Stimulated activated CD8-positive, alpha-beta memory T cell treated with anti-CD3 and anti-CD28 coated beads, Interleukin-7, amount 100 ng/mL, for 1 hour (primary cell): ENCODE results near the gene BMX.
A peak's percentile ranks its signal among the peaks of the same experiment; 100 is the strongest.

Source experiments
- DNase-seq, 2 donors: peaks; one replicate each; pipeline ENCODE4 v3.0.0-alpha.2; 2020; ENCODE audit warnings: low read depth in 2 of 2

The BMX gene

GRCh38 chrX:15500497-15500966 lies at the start of gene BMX:
Gene BMX, plus strand, starts transcription at chrX:15500807. Its CDS starts 7,547 bp downstream, at chrX:15508354.
- DNase-seq: no peak

- no peak for DNase-seq
Measured at GRCh38 chrX:15451913-15452312, 48.7 kb upstream of the BMX start.

DNA sequence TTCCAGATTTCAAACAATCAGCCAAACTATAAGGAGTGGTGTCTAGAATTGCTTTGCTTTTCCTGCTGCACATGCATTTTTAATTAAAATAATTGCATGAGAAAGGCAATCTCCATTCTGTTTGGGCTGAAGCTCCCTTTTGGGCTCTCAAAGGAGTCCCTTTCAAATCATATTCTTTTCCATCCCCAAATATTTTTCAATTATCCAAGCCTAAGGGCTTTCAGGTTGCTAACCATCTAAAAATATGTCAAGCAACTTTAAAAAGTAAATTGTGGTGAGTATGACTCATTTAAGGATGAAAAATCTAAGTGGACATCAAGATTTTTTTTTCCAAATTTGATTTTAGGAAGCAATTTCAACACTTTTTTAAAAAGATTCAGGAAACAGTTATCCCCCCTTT lies 35.9 kb upstream of the BMX start:
- no peak for DNase-seq

- no peak for DNase-seq
Measured at GRCh38 chrX:15465347-15465746, 35.3 kb upstream of the BMX start.

DNA sequence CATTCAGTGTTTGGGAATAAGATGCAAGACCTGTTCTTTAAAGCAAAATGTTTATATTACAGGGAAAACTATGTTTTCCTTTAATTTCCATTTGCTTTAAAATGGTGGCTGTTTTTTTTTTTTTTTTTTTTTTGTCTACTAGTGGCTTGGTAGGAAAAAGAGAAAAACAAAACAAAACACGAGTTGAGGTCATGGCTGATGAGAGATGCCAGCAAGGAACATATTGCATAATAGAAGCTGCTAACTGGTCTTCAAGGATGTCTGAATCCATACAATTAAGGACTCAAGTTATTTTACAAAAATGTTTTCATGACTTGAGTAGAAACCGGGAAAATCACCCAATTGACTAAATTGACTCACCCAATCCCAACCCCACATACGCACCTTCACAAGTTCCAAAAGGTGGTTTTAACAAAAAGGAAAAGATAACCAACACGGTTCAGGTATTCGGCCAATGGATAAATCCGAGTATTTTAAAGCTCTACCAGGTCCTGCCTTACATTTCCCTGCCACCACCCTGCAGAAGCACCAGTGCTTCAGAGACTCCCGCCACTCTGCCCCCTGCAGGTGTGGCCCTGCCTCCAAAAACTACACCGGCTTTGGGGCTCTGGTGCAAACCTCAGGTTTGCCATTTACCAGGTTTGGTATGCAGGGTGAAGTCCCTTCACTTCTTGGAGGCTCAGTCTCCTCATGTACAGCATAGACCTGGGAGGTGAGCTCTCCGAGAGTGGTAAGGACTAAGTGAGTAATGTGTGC lies 34.5 kb upstream of the BMX start:
- no peak for DNase-seq

GRCh38 chrX:15468036-15468435 lies 32.6 kb upstream of the BMX start:
- DNase-seq: no peak

DNA sequence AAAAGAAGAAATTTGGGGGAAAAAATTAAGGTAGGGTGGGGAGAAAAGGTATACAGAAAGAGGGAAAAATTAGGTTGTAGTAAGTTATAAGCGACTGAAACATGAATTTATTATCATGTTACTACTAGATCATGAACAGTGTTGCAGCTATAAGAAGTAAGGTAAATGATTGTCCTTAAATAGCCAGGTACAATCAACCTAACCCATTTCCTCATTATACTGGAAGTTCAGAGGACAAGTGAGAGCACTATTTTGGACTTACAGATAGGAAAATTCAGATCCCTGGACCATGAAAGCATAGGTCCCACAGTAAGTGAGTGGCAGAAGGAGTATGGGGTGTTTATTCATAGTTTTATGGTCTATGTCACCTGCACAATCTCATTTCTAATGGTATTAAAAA lies 31.0 kb upstream of the BMX start:
- no peak for DNase-seq

DNA sequence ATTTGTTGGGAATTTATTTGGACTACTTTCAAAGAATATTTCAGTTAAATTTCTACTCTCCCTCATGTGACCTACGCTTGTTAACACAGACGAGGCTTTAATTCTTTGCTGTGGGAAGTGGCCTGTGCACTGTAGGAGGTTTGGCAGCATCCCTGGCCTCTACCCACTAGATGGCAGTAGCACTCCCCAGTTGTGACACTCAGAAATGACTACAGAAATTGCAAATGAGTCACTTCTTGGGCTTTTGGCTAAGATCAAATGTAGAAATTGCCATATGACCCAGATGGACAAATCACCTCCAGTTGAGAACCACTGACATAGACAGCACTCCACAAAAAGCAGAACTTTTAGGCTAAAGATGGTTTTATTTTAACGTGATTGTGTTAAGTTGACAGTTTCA lies 29.6 kb upstream of the BMX start:
- no peak for DNase-seq

GRCh38 chrX:15472531-15472930 lies 28.1 kb upstream of the BMX start:
- DNase-seq: no peak

DNA sequence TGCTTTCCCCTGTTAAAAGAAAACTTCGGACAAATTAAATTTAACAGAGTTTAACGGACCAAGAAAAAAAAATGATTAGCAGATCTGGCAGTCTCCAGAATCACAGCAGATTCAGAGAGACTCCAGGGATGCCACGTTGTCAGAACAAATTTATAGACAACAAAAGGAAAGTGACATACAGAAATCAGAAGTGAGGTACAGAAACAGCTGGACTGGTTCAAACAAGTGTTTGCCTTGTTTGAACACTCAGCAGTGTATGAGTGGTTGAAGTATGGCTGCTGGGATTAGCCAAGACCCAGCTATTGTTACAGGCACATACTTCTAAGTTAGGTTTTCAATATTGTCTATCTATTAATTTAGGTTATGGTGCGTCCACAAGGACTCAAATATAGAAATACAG lies 26.6 kb upstream of the BMX start:
- DNase-seq: no peak

DNA sequence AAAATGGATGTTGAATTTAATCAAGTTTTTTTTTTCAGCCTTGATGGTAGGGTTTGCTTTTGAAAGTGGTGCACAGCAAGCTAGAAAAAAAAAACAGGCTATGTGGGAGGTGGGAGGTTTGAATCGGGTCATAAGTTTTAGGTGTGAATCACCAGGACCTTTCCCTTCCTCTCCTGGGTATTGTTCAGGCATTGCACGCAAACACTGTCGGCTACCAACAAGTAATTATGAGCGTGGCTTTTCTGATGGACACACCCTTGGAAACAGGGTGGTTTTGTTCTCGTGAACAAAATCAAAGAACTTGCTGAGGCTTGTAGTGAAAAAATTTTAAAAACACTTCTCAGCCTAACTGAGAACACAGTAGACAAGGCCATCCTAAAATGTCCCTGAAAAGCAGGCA lies 25.6 kb upstream of the BMX start:
- no peak for DNase-seq

DNA sequence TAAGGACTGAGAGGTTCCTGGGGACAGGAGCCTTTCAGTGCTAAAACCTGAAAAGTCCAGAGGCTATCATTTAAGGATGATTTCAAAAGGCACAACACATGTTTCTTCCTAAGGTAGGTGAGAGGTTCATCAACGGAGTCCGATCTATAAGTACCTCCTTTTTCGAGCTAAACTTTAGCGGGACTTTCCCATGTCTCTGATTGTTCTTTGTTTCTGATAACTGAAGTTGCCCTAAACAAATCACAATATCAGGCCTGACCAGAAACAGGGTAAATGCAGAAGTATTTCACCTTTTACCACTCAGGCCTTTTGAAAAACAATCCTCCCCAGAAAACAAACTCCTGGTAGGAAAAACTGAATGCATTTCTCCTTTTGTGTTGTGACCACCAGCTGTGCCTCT lies 25.1 kb upstream of the BMX start:
- DNase-seq: no peak

DNA sequence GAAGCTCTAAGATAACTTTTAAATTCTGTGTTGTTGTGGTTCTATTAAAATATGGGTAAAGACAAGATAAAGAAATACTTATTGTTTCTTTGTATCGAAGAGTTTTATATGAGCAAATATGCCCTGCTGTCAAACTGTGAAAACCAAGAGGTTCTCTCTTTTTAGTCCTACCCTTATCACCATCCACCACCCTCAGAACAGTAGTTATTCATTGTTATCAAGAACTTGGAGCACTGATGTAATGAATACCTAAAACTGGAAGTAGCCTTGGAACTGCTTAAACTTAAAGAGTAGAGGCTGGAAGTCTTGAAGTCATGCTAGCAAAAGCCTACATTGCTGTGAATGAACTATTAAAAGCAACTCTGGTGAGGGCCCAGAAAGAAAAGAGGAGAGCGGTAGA lies 16.7 kb upstream of the BMX start:
- DNase-seq: no peak

GRCh38 chrX:15492469-15492868 lies 8.1 kb upstream of the BMX start:
- DNase-seq: no peak

DNA sequence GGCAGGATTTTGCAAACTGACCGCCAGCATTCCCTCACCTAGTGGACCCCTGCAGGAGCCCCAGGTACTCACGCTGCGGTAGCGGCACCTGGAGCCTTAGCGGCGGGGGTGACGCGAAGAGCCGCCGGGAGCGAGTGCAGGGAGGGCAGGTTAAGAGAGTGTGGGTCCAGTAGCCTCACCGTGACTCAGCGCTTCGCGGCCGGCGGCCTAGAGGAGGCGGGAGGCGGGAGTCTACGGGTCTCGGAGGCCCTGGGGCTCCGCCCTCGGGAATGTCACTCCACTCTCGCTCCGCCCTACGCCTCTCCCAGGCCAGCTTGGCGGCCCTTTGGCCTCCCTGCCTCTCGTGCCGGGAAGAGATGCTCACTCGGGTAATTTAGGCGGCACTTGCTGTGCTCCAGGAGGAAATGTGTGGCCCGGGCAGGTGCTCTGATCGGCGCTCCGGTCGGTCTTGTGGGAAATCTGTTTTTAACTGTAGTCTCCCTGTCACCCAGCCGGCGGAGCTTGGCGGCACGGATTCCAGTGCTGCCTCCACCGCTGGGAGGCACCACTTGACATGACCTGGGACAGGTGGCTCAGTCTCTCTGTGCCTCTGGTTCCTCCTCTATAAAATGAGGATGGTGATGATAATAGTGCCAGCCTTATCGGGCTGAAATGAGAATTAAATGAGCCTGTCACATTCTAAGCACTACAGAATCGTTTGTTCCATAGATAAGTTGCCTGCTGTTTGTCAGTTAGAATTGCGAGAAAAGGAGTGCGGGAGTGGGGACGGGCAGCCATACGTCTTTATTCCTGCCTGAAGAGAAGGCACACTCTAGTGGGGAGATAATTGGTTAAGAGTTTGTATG lies 7.3 kb upstream of the BMX start, which contains the start of gene PIR:
PIR (minus strand) TSS at position 216 of the 845 bp plus-strand sequence. CDS start 2,076 bp downstream, outside the sequence.
- DNase-seq: peak; percentile 8 to 9

DNA sequence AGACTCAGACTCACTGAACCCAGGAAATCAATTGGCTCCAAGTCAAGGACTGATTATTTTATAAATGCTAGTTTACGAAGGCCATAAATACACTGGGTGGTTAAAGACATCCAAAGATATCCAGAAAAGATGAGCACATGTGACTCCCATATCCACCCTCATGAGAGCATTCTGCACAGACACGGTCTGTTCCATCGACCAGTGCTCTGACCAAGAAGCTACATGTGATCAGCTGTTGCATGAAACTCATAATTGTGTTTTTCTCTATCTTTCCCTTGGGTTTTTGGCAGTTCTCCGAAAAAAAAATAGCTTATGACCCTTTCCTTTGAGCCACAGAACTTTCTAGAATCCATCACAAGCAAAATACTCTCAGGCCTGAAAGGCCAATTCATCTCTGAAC lies 4.8 kb upstream of the BMX start:
- no peak for DNase-seq

DNA sequence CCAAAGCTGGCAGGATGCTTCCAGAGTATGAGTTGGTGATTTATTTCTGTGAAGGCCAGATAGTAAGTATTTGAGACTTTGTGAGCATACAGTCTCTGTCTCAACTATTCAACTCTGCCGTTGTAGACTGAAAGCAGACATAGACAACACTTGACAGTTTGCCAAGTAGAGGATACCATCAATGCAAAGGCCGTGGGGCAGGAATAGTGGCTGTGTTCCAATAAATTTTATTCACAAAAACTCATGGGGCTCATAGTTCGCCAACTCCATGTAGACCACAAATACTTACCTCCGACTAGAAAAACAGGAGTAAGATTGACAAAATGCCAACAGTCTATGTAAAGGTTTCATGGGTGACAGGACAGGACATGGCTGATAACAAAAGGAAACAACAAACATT lies 3.8 kb upstream of the BMX start:
- DNase-seq: no peak

GRCh38 chrX:15497865-15498264 lies 2.7 kb upstream of the BMX start:
- DNase-seq: peak in 1 of 2 donors; percentile 9

- DNase-seq: no peak
Measured at GRCh38 chrX:15498741-15499140, 1.9 kb upstream of the BMX start.

DNA sequence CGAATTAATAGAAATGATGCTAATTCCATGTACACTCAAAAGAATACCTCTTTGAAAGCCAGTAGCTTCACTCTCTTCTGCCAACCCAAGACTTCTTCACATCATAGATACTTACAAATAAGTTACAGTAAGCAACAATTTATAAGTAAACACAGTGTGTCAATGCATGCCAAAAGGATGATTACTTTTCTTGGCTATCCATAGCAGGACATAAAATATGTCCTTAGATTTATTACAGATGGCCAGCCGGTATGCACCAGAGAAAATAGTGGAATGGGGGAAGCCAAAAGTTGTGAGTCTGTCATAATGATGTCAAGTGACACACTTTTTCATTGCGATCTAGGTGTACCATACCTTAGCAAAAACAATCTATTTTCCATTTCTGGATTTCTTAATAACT lies 631 bp upstream of the BMX start:
- no peak for DNase-seq

DNA sequence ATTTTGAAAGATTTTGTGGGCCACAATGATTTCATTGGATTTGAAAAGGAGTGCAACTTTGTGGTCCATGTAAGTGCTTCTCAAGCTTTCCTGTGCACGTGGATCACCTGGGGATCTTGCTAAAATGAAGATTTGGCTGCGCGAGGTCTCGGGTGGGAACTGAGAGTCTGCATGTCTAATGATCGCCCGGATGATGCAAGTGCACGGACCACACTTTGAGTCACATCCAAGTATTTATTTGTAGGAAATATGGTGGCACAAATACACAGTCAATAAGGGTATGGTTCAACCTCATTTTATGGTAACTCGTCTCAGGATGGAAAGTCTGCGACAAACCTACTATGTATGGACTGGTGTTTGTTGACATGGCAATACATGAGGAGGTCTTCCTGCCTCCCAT lies 899 bp downstream of the BMX start:
- no peak for DNase-seq

- DNase-seq: no peak
Measured at GRCh38 chrX:15504661-15505060, 4.1 kb downstream of the BMX start.

GRCh38 chrX:15505101-15505500 lies 4.5 kb downstream of the BMX start:
- no peak for DNase-seq
